ENCODE results near the gene PRIM2.
"Not testable (repeated sequence)": the region's sequence is repeated elsewhere in the genome, so short reads cannot be mapped to it uniquely, and the experiment has no call there.

The PRIM2 gene

GRCh38 chr6:57274113-57274824 lies 43.2 kb upstream of the PRIM2 start:
- ATAC-seq = not testable (repeated sequence)

DNA sequence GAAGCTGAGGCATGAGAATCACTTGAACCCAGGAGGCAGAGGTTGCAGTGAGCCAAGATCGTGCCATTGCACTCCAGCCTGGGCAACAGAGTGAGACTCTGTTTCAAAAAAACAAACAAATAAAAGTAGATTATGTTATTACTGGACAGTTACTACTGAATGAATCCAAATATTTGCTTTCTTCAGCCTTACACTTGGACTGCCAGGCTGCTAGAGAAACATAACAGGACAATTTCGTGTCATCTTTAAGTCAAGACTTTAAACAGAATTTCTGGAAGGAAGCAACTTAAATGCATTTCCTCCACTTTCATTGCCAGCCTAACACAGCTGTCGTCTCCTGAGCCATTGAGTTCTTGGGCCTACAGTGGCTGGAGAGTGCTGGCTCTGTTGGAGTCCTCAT lies 42.0 kb upstream of the PRIM2 start:
- TF ChIP-seq ISL1 (CRISPR knock-in tag; IDR thresholded peaks at IDR 0.05) = no peak
- no peak for TF ChIP-seq BACH2 (CRISPR knock-in tag; IDR thresholded peaks at IDR 0.05; ENCODE audit: borderline replicate concordance)
- no peak for ATAC-seq

GRCh38 chr6:57276946-57277345 lies 40.5 kb upstream of the PRIM2 start:
- peak; percentile 49 for ATAC-seq
- TF ChIP-seq ISL1 (CRISPR knock-in tag; IDR thresholded peaks at IDR 0.05) (no peak), TCF4 (CRISPR knock-in tag; IDR thresholded peaks at IDR 0.05; ENCODE audit: borderline replicate concordance) (no peak), ZC3H10 (CRISPR knock-in tag; IDR thresholded peaks at IDR 0.05) (no peak), ZFP30 (CRISPR knock-in tag; IDR thresholded peaks at IDR 0.05) (no peak), ARNTL (CRISPR knock-in tag; IDR thresholded peaks at IDR 0.05; ENCODE audit: borderline replicate concordance, low read depth) (no peak), GLIS3 (CRISPR knock-in tag; IDR thresholded peaks at IDR 0.05) (no peak), SNAI2 (CRISPR knock-in tag; IDR thresholded peaks at IDR 0.05) (no peak), BACH2 (CRISPR knock-in tag; IDR thresholded peaks at IDR 0.05; ENCODE audit: borderline replicate concordance) (no peak), ZNF565 (CRISPR knock-in tag; conservative IDR thresholded peaks at IDR 0.05; ENCODE audit: low read depth) (no peak), ESRRG (CRISPR knock-in tag; IDR thresholded peaks at IDR 0.05) (no peak), OSR1 (CRISPR knock-in tag; IDR thresholded peaks at IDR 0.05) (no peak), CSRNP3 (CRISPR knock-in tag; IDR thresholded peaks at IDR 0.05) (no peak), PPARA (CRISPR knock-in tag; IDR thresholded peaks at IDR 0.05; ENCODE audit: borderline replicate concordance) (no peak), RARB (CRISPR knock-in tag; IDR thresholded peaks at IDR 0.05) (no peak), CSDC2 (CRISPR knock-in tag; IDR thresholded peaks at IDR 0.05) (no peak), ZNF70 (CRISPR knock-in tag; IDR thresholded peaks at IDR 0.05) (no peak), ZNF8 (CRISPR knock-in tag; IDR thresholded peaks at IDR 0.05) (no peak)
- TF ChIP-seq, protein P1, sequence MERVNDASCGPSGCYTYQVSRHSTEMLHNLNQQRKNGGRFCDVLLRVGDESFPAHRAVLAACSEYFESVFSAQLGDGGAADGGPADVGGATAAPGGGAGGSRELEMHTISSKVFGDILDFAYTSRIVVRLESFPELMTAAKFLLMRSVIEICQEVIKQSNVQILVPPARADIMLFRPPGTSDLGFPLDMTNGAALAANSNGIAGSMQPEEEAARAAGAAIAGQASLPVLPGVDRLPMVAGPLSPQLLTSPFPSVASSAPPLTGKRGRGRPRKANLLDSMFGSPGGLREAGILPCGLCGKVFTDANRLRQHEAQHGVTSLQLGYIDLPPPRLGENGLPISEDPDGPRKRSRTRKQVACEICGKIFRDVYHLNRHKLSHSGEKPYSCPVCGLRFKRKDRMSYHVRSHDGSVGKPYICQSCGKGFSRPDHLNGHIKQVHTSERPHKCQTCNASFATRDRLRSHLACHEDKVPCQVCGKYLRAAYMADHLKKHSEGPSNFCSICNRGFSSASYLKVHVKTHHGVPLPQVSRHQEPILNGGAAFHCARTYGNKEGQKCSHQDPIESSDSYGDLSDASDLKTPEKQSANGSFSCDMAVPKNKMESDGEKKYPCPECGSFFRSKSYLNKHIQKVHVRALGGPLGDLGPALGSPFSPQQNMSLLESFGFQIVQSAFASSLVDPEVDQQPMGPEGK (CRISPR knock-in tag; IDR thresholded peaks at IDR 0.05; ENCODE audit: borderline replicate concordance) = no peak
- TF ChIP-seq, protein P2, sequence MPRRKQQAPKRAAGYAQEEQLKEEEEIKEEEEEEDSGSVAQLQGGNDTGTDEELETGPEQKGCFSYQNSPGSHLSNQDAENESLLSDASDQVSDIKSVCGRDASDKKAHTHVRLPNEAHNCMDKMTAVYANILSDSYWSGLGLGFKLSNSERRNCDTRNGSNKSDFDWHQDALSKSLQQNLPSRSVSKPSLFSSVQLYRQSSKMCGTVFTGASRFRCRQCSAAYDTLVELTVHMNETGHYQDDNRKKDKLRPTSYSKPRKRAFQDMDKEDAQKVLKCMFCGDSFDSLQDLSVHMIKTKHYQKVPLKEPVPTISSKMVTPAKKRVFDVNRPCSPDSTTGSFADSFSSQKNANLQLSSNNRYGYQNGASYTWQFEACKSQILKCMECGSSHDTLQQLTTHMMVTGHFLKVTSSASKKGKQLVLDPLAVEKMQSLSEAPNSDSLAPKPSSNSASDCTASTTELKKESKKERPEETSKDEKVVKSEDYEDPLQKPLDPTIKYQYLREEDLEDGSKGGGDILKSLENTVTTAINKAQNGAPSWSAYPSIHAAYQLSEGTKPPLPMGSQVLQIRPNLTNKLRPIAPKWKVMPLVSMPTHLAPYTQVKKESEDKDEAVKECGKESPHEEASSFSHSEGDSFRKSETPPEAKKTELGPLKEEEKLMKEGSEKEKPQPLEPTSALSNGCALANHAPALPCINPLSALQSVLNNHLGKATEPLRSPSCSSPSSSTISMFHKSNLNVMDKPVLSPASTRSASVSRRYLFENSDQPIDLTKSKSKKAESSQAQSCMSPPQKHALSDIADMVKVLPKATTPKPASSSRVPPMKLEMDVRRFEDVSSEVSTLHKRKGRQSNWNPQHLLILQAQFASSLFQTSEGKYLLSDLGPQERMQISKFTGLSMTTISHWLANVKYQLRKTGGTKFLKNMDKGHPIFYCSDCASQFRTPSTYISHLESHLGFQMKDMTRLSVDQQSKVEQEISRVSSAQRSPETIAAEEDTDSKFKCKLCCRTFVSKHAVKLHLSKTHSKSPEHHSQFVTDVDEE (CRISPR knock-in tag; IDR thresholded peaks at IDR 0.05) = no peak

DNA sequence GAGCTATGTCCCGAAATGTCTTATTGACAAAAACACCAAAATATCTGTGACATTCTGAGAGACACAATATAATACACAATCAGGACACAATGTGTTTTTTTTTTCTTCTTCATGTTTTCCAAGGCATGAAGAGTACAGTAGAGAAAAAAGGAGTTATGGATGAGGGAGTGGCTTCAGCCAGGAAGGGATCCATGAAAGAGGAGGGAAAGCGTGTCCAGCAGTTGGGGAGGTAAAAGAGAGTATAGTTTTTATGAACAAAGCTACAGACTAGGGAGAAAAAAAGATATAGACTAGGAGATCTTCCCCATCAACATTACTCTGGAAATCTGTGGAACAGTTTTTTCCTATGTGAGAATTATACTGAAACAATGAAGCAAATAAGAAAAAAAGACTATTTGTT lies 38.9 kb upstream of the PRIM2 start:
- ATAC-seq = no peak
- no peak for TF ChIP-seq ZFP30 (CRISPR knock-in tag; IDR thresholded peaks at IDR 0.05)
- no peak for TF ChIP-seq ZNF565 (CRISPR knock-in tag; conservative IDR thresholded peaks at IDR 0.05; ENCODE audit: low read depth)
- TF ChIP-seq ZC3H10 (CRISPR knock-in tag; IDR thresholded peaks at IDR 0.05) = no peak
- TF ChIP-seq, protein P3, sequence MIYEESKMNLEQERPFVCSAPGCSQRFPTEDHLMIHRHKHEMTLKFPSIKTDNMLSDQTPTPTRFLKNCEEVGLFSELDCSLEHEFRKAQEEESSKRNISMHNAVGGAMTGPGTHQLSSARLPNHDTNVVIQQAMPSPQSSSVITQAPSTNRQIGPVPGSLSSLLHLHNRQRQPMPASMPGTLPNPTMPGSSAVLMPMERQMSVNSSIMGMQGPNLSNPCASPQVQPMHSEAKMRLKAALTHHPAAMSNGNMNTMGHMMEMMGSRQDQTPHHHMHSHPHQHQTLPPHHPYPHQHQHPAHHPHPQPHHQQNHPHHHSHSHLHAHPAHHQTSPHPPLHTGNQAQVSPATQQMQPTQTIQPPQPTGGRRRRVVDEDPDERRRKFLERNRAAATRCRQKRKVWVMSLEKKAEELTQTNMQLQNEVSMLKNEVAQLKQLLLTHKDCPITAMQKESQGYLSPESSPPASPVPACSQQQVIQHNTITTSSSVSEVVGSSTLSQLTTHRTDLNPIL (CRISPR knock-in tag; IDR thresholded peaks at IDR 0.05; ENCODE audit: low read depth) = no peak
- no peak for TF ChIP-seq CSDC2 (CRISPR knock-in tag; IDR thresholded peaks at IDR 0.05)
- TF ChIP-seq TCF4 (CRISPR knock-in tag; IDR thresholded peaks at IDR 0.05; ENCODE audit: borderline replicate concordance) = no peak
